Spleen (tissue), 7 donors: ENCODE data around the gene CHN1.

Experiments
- CTCF ChIP-seq, 11 experiments: fragments of 200-600 bp in 7 of 11; fragments of 450-650 bp in 4 of 11; sonication (generic) in 4 of 11; IDR thresholded peaks in 8 of 11; conservative IDR thresholded peaks in 3 of 11; 1 replicate in 7 of 11; 2 replicates in 4 of 11; pipeline versions ENCODE4 v1.4.0 to v1.8.0; 2016 to 2021; ENCODE audit warnings: antibody characterized with exemption in 11 of 11, inconsistent platforms in 4 of 11, mild to moderate bottlenecking in 1 of 11
- POLR2A ChIP-seq, 3 donors: fragments of 450-650 bp; IDR thresholded peaks; one replicate each; pipeline ENCODE4 v1.5.1; 2017; ENCODE audit warnings: antibody characterized with exemption in 3 of 3, mild to moderate bottlenecking in 1 of 3
- POLR2AphosphoS5 ChIP-seq, 3 donors: sonication (generic); formaldehyde crosslinking; IDR thresholded peaks; one replicate each; pipeline ENCODE4 v1.5.1; 2017; ENCODE audit warnings: antibody characterized with exemption in 3 of 3
- donor health status: DM: no; HTN: no; CAD: no; lungs with moderate emphysema.
- donor health status: DM: no; HTN: no; CAD: no.
- donor health status: DM: no; HTN: no; CAD: no.

GRCh38 chr2:174749793-174750192 lies 255.4 kb downstream of the CHN1 start:
- TF ChIP-seq POLR2A (IDR thresholded peaks at IDR 0.05) (no peak), CTCF (IDR thresholded peaks at IDR 0.05 in 8 of 11, conservative IDR thresholded peaks at IDR 0.05 in 3 of 11) (no peak), POLR2AphosphoS5 (IDR thresholded peaks at IDR 0.05) (peak in 1 of 3 donors; percentile 49)
